Measurements from ENCODE around the gene TRIM63.
"Not testable (repeated sequence)": the region's sequence is repeated elsewhere in the genome, so short reads cannot be mapped to it uniquely, and the experiment has no call there.

DNA sequence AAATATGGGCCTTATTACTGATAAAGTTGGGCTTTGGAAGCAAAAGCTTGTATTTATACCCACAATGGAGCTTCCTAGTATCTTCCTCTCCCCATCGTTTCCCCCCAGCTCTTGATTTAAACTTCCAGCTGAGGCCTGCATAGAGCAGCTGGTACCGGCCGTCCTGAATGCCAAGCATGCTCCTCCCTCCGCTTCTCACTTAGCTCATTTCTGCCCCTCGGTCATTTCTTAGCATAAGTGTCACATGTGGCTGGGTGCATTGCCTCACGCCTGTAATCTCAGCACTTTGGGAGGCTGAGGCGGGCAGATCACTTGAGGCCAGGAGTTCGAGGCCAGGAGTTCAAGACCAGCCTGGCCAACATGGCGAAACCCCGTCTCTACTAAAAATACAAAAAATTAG is 32.8 kb upstream of the TRIM63 start:
- not testable (repeated sequence) for TF ChIP-seq CTCF (IDR thresholded peaks at IDR 0.05; ENCODE audit: extremely low read depth in 1 of 2, insufficient read depth in 1 of 2, low read depth in 1 of 2, low read length in 2 of 2); POLR2A (IDR thresholded peaks at IDR 0.05; ENCODE audit: low read depth, low read length); POLR2AphosphoS5 (IDR thresholded peaks at IDR 0.05; ENCODE audit: insufficient read depth, low read depth, low read length); EZH2 (IDR thresholded peaks at IDR 0.05; ENCODE audit: borderline replicate concordance, low read depth, low read length, severe bottlenecking); MYC (IDR thresholded peaks at IDR 0.05; ENCODE audit: low read depth, low read length); FOS (IDR thresholded peaks at IDR 0.05; ENCODE audit: borderline replicate concordance, insufficient read depth, low read length); GATA2 (IDR thresholded peaks at IDR 0.05; ENCODE audit: insufficient read depth, insufficient read length, low read depth, low read length)
- TF ChIP-seq, protein P1, sequence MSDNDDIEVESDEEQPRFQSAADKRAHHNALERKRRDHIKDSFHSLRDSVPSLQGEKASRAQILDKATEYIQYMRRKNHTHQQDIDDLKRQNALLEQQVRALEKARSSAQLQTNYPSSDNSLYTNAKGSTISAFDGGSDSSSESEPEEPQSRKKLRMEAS (IDR thresholded peaks at IDR 0.05; ENCODE audit: insufficient read depth, insufficient read length): not testable (repeated sequence)
